ENCODE data around the gene TPSD1.

DNA sequence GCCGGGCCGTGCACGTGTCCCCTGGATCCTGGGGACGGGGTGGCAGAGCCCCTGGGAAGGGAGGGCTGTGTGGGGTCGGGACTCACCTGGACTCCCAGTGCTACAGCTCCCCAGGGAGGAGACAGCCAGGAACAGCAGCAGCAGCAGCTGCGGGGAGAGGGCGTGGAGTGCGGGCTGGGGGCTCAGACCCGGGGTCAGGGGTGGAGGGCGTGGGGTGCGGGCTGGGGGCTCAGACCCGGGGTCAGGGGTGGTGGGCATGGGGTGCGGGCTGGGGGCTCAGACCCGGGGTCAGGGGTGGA lies 20.7 kb downstream of the TPSD1 start:
- TF ChIP-seq, protein P1, sequence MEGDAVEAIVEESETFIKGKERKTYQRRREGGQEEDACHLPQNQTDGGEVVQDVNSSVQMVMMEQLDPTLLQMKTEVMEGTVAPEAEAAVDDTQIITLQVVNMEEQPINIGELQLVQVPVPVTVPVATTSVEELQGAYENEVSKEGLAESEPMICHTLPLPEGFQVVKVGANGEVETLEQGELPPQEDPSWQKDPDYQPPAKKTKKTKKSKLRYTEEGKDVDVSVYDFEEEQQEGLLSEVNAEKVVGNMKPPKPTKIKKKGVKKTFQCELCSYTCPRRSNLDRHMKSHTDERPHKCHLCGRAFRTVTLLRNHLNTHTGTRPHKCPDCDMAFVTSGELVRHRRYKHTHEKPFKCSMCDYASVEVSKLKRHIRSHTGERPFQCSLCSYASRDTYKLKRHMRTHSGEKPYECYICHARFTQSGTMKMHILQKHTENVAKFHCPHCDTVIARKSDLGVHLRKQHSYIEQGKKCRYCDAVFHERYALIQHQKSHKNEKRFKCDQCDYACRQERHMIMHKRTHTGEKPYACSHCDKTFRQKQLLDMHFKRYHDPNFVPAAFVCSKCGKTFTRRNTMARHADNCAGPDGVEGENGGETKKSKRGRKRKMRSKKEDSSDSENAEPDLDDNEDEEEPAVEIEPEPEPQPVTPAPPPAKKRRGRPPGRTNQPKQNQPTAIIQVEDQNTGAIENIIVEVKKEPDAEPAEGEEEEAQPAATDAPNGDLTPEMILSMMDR (IDR thresholded peaks at IDR 0.05) = no peak
- TF ChIP-seq MXI1 (IDR thresholded peaks at IDR 0.05; ENCODE audit: low read depth, low read length) (no peak), USF2 (IDR thresholded peaks at IDR 0.05; ENCODE audit: borderline replicate concordance, low read depth, low read length) (no peak), RAD21 (IDR thresholded peaks at IDR 0.05; ENCODE audit: low read length) (no peak), POLR2AphosphoS5 (IDR thresholded peaks at IDR 0.05; ENCODE audit: low read depth, low read length) (no peak), ELF1 (IDR thresholded peaks at IDR 0.05) (no peak), SIN3A (IDR thresholded peaks at IDR 0.05; ENCODE audit: borderline replicate concordance, low read depth, low read length) (no peak)
